ENCODE measurements around the gene PROX2.

GRCh38 chr14:74836251-74836960 lies 39.5 kb downstream of the PROX2 start:
- TF ChIP-seq CTCF (conservative IDR thresholded peaks at IDR 0.05; ENCODE audit: low read depth, low read length) (no peak), EZH2 (IDR thresholded peaks at IDR 0.05; ENCODE audit: low read length, unreplicated experiment) (no peak)
